Measurements from ENCODE around the gene CSMD2. TPM values are rescaled to one million over a fixed set of nuclear protein-coding genes. Genes with fewer than 3 reads are reported as not detected.

The CSMD2 gene
- total RNA-seq, 1 experiment from 2014 or later: not detected

GRCh38 chr1:33886496-33886895 lies 278.5 kb downstream of the CSMD2 start:
- no peaks in the 10 kb centered on the region for H3K9me3 ChIP-seq (ENCODE audit: insufficient read depth, low read depth)
- CTCF ChIA-PET: no interaction called here
- no peak overlapping the region for H3K27ac ChIP-seq
- intact Hi-C loops (cut with micrococcal nuclease; ENCODE audit: unreplicated experiment): no loop called here
- peaks cover 2% of the 10 kb centered on the region; the same call in 1 of the 2 replicates for H3K27me3 ChIP-seq (ENCODE audit: insufficient read depth, low read depth)
- POLR2A ChIA-PET (ENCODE audit: unreplicated experiment): no interaction called here
- no peak overlapping the region for H2AFZ ChIP-seq
- BruUV-seq (replicated peaks): no TSS peak
- H3K4me3 ChIP-seq: no peak overlapping the region
- H3F3A ChIP-seq (ENCODE audit: insufficient read depth, low read depth): no peaks in the 10 kb centered on the region
- H3K9me2 ChIP-seq (ENCODE audit: insufficient read depth): no peaks in the 10 kb centered on the region
- H3K79me2 ChIP-seq (ENCODE audit: low read depth): no peaks in the 10 kb centered on the region
- DNase-seq: no peak
- H4K20me1 ChIP-seq (ENCODE audit: insufficient read depth): 0 out of 2 replicates have a peak, but pooled peaks cover 3% of the 10 kb centered on the region
- H3K4me1 ChIP-seq (replicated peaks; ENCODE audit: insufficient read depth): no peaks in the 10 kb centered on the region
- TF ChIP-seq EZH2 (IDR thresholded peaks at IDR 0.05; ENCODE audit: low read depth) (no peak), CTCF (conservative IDR thresholded peaks at IDR 0.05) (no peak)
- H3K36me3 ChIP-seq (ENCODE audit: low read depth): no peaks in the 10 kb centered on the region
- H3K4me2 ChIP-seq: no peak overlapping the region

- Histone ChIP-seq H3K27me3 (ENCODE audit: insufficient read depth, low read depth) (peaks cover 9% of the 10 kb centered on the region; the same call in 1 of the 2 replicates), H4K20me1 (ENCODE audit: insufficient read depth) (no peaks in the 10 kb centered on the region), H3K79me2 (ENCODE audit: low read depth) (no peaks in the 10 kb centered on the region), H3K27ac (no peak overlapping the region), H3K4me3 (no peak overlapping the region), H3K4me1 (replicated peaks; ENCODE audit: insufficient read depth) (no peaks in the 10 kb centered on the region), H2AFZ (no peak overlapping the region), H3K36me3 (ENCODE audit: low read depth) (no peaks in the 10 kb centered on the region), H3K9me2 (ENCODE audit: insufficient read depth) (no peaks in the 10 kb centered on the region; the same call in 1 of the 2 replicates), H3K4me2 (no peak overlapping the region), H3F3A (ENCODE audit: insufficient read depth, low read depth) (no peaks in the 10 kb centered on the region), H3K9me3 (ENCODE audit: insufficient read depth, low read depth) (no peaks in the 10 kb centered on the region)
- ChIA-PET CTCF (no interaction called here), POLR2A (ENCODE audit: unreplicated experiment) (no interaction called here)
- intact Hi-C loops (cut with micrococcal nuclease; ENCODE audit: unreplicated experiment): no loop called here
- BruUV-seq (replicated peaks): no TSS peak
- no peak for DNase-seq
- no peak for TF ChIP-seq CTCF (conservative IDR thresholded peaks at IDR 0.05)
- no peak for TF ChIP-seq EZH2 (IDR thresholded peaks at IDR 0.05; ENCODE audit: low read depth)
Observed at GRCh38 chr1:33880305-33880704, 284.7 kb downstream of the CSMD2 start.

DNA sequence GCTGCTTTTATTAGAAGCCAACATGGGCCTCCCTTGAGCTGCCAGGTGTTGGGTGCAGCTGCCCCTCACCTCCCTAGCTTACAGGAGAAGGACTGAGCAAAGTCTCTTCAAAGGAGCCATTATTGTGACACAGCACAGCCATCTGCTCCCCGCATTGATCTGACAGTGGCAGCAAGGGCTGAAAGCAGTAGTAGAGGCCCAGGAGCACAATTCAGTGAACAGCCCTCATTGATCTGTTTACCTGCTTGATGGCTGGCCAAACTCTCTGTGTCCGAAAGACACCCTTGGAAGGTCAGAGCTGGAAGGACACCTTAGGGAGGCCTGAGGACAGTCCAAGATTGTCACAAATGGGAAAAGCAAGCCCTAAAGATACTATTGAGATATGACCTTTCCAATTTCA lies 286.6 kb downstream of the CSMD2 start:
- no peaks in the 10 kb centered on the region for H3K9me3 ChIP-seq (ENCODE audit: insufficient read depth, low read depth)

More for the DNA sequence above, 286.6 kb downstream of the CSMD2 start:
- ChIA-PET CTCF (no interaction called here), POLR2A (ENCODE audit: unreplicated experiment) (no interaction called here)
- H3K4me2 ChIP-seq: no peak overlapping the region
- no peaks in the 10 kb centered on the region; the same call in 1 of the 2 replicates for H3K9me2 ChIP-seq (ENCODE audit: insufficient read depth)
- no peak overlapping the region for H2AFZ ChIP-seq
- H3K4me1 ChIP-seq (replicated peaks; ENCODE audit: insufficient read depth): no peaks in the 10 kb centered on the region
- no peak overlapping the region for H3K4me3 ChIP-seq
- TF ChIP-seq EZH2 (IDR thresholded peaks at IDR 0.05; ENCODE audit: low read depth) (no peak), CTCF (conservative IDR thresholded peaks at IDR 0.05) (no peak)
- no peak for DNase-seq
- peaks cover 14% of the 10 kb centered on the region; the same call in 1 of the 2 replicates for H3K27me3 ChIP-seq (ENCODE audit: insufficient read depth, low read depth)
- intact Hi-C loops (cut with micrococcal nuclease; ENCODE audit: unreplicated experiment): no loop called here
- H3K27ac ChIP-seq: no peak overlapping the region
- no TSS peak for BruUV-seq (replicated peaks)
- no peaks in the 10 kb centered on the region for H3K36me3 ChIP-seq (ENCODE audit: low read depth)
- no peaks in the 10 kb centered on the region for H3K79me2 ChIP-seq (ENCODE audit: low read depth)
- H3F3A ChIP-seq (ENCODE audit: insufficient read depth, low read depth): no peaks in the 10 kb centered on the region
- no peaks in the 10 kb centered on the region for H4K20me1 ChIP-seq (ENCODE audit: insufficient read depth)

All from PC-9 (cell line).